ENCODE results near the gene PRDM11.

Gene PRDM11

DNA sequence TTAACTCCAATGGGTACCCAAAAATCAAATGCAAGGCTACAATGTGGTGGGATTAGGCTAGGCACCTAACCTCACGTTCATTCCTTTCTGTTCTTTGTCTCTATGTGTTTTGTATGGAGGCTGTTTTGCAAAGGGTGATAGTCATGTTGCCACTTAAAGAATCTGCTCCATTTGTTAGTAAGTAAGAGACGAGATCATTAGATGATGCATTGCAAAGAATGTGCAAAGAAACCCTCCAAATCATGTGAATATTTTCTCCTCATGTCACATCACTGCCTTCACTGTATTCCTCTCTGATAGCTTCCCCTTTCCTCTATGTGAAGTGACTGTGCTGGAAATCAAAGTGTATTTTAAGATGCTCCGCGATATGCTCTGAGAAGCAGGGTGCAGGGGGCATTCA is 127.8 kb downstream of the PRDM11 start:
- Histone ChIP-seq H3K4me3 (no peak overlapping the region), H3K27ac (no peak overlapping the region)

DNA sequence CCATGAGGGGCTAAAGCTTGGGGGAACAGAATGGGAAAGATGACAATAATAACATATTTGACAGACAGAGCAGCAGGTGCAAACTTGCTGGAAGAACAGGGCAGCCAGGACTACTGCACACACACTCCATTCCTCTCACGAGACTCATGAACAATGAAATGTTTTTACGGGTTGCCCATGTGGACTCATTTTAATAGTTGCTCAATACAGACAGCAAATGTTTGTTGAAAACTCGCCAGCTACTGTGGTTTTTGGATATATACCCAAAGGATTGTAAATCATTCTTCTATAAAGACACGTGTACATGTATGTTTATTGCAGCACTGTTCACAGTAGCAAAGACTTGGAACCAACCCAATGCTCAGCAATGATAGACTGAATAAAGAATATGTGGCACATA is 129.4 kb downstream of the PRDM11 start:
- no peak overlapping the region for H3K27ac ChIP-seq
- no peak overlapping the region for H3K4me3 ChIP-seq

DNA sequence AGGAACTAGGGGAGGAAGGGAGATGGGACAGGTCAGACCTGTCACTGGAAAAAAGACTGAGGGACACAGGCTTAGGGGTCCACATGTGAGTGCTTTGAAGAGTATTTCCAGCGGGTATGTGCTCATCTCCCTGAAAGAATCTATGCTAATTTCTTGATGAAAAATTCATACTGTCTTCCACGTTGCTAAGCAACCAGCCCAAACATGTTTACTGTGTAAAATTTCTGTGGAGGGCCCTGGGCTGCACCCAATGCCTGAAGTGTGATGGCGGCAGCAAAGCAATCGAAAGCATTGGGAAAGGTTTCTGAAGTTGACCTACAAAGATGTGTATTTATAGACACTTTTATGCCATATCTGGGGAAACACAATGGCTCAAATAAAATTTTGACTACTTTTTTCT is 132.3 kb downstream of the PRDM11 start:
- H3K4me3 ChIP-seq = no peak overlapping the region
- H3K27ac ChIP-seq = no peak overlapping the region

DNA sequence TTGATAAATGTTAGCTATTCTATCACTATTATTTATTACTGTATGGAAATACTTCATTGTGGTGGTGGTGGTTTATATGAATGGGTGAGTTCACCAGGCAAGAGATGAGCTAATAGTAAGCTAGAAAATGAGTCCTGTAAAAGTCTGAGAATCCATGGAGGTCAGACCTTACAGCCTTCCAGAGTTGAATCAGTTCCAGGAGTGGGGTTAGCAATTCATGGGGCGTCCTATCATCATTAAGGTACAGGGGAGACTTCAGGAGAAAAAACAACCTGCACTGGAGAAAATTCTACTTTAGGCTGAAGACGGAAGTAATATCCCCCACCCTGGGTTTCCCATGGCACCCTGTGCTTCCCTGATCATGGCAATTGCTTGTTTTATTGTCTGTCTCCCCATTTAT is 133.2 kb downstream of the PRDM11 start:
- Histone ChIP-seq H3K4me3 (no peak overlapping the region), H3K27ac (no peak overlapping the region)

DNA sequence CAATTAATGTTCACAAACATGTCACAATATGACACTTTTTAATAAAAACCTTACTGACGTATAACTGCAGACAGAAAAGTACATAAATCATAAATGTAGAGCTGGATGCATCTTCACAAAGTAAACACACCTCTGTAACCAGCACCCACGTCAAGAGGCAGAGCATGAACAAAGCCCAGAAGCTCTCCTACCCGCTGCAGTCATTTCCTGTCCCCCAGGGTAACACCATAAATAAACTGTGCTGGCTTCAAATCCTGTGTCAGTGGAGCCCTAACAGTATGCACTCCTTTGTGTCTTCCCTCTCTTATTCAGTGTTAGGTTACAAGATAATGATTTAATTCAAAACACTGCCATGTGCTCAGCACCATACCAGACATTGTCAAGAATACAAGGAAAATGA is 134.0 kb downstream of the PRDM11 start:
- H3K27ac ChIP-seq = no peak overlapping the region

DNA sequence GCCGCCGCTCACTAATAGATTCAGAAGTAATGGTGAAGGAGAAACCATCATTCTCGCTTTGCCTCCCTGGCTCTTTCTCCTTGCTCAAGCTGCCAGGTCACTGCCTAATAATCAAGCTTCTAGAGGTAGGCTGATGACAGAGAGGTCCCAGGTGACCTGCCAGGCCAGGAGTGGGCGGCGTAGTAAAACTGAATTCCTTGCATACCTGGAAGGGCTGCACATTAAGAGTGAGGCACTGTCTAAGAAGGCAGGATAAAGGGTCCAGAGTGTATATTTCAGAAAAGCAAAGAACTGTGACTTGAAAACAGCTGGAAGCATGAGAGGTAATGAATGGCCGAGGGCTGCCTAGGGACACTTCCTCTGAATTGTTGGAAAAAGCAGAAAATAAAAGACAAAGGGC is 135.6 kb downstream of the PRDM11 start:
- H3K27ac ChIP-seq = no peak overlapping the region
- H3K4me3 ChIP-seq = no peak overlapping the region

More for the DNA sequence above, 134.0 kb downstream of the PRDM11 start:
- H3K4me3 ChIP-seq = no peak overlapping the region

Measured in skin epidermis (tissue), 12 donors.